ENCODE results near the gene NAXD. TPM values are rescaled to one million over a fixed set of nuclear protein-coding genes. Genes with fewer than 3 reads are reported as not detected.

NAXD gene
- total RNA-seq, 4 donors from 2014 or later: 12.9 to 37.8 (median 33.3) TPM

GRCh38 chr13:110650436-110650835 is 35.1 kb downstream of the NAXD start:
- H3K4me3 ChIP-seq: no peak overlapping the region
- 95% methylated on average over 11 of the region's 14 CpGs; no CpG with 5 or more reads in 1 of the 2 donors for WGBS, 2 donors (ENCODE audit: low coverage in 1 of 2)
- in situ Hi-C loops (cut with MboI; ENCODE audit: low pct_ligation_motif_present in 1 of 4, low pct_unique_long_range_greater_than_20kb in 1 of 4, low sequenced_read_pairs in 3 of 4): no loop called here

GRCh38 chr13:110651271-110651670 is 35.9 kb downstream of the NAXD start:
- 80 to 92% methylated on average over 3 to 14 of the region's 14 CpGs for WGBS, 2 donors (ENCODE audit: low coverage in 1 of 2)
- no peaks in the 10 kb centered on the region for H3K9me3 ChIP-seq
- in situ Hi-C loops (cut with MboI; ENCODE audit: low pct_ligation_motif_present in 1 of 4, low pct_unique_long_range_greater_than_20kb in 1 of 4, low sequenced_read_pairs in 3 of 4): no loop called here
- intact Hi-C loops (cut with DNase I; ENCODE audit: low total_unique reads): no loop called here
- H3K36me3 ChIP-seq: peaks cover 0 to 8% (median 0%) of the 10 kb centered on the region in 4 donors
- no peak for DNase-seq
- no peak overlapping the region for H3K27ac ChIP-seq
- no peak for TF ChIP-seq POLR2AphosphoS5 (IDR thresholded peaks at IDR 0.05)
- TF ChIP-seq CTCF (IDR thresholded peaks at IDR 0.05): no peak
- TF ChIP-seq EP300 (IDR thresholded peaks at IDR 0.05; ENCODE audit: low read depth): no peak
- no peak for TF ChIP-seq POLR2A (IDR thresholded peaks at IDR 0.05)
- H3K27me3 ChIP-seq: no peaks in the 10 kb centered on the region
- no peak overlapping the region for H3K4me3 ChIP-seq
- H3K4me1 ChIP-seq: no peaks in the 10 kb centered on the region

More at GRCh38 chr13:110650436-110650835, 35.1 kb downstream of the NAXD start:
- Histone ChIP-seq H3K9me3 (no peaks in the 10 kb centered on the region), H3K36me3 (peaks cover 0 to 8% (median 0%) of the 10 kb centered on the region in 4 donors), H3K27ac (no peak overlapping the region), H3K4me1 (no peaks in the 10 kb centered on the region), H3K27me3 (no peaks in the 10 kb centered on the region)
- intact Hi-C loops (cut with DNase I; ENCODE audit: low total_unique reads): no loop called here
- no peak for DNase-seq
- TF ChIP-seq POLR2A (IDR thresholded peaks at IDR 0.05): no peak
- TF ChIP-seq CTCF (IDR thresholded peaks at IDR 0.05): no peak
- TF ChIP-seq POLR2AphosphoS5 (IDR thresholded peaks at IDR 0.05): no peak
- no peak for TF ChIP-seq EP300 (IDR thresholded peaks at IDR 0.05; ENCODE audit: low read depth)

- in situ Hi-C loops (cut with MboI; ENCODE audit: low pct_ligation_motif_present in 1 of 4, low pct_unique_long_range_greater_than_20kb in 1 of 4, low sequenced_read_pairs in 3 of 4) (no loop called here), intact Hi-C loops (cut with DNase I; ENCODE audit: low total_unique reads) (no loop called here)
- 95% methylated on average over 16 of the region's 16 CpGs; no CpG with 5 or more reads in 1 of the 2 donors for WGBS, 2 donors (ENCODE audit: low coverage in 1 of 2)
- Histone ChIP-seq H3K27me3 (no peaks in the 10 kb centered on the region), H3K27ac (no peak overlapping the region), H3K4me3 (no peak overlapping the region), H3K36me3 (peaks cover 0 to 8% (median 0%) of the 10 kb centered on the region in 4 donors), H3K9me3 (no peaks in the 10 kb centered on the region), H3K4me1 (no peaks in the 10 kb centered on the region)
- DNase-seq: no peak
- TF ChIP-seq CTCF (IDR thresholded peaks at IDR 0.05) (no peak), EP300 (IDR thresholded peaks at IDR 0.05; ENCODE audit: low read depth) (no peak), POLR2A (IDR thresholded peaks at IDR 0.05) (no peak), POLR2AphosphoS5 (IDR thresholded peaks at IDR 0.05) (no peak)
Observed at GRCh38 chr13:110651726-110652230, 36.4 kb downstream of the NAXD start.

GRCh38 chr13:110652231-110652730 is 36.9 kb downstream of the NAXD start:
- DNase-seq: no peak
- in situ Hi-C loops (cut with MboI; ENCODE audit: low pct_ligation_motif_present in 1 of 4, low pct_unique_long_range_greater_than_20kb in 1 of 4, low sequenced_read_pairs in 3 of 4) (no loop called here), intact Hi-C loops (cut with DNase I; ENCODE audit: low total_unique reads) (no loop called here)
- Histone ChIP-seq H3K9me3 (no peaks in the 10 kb centered on the region), H3K4me3 (no peak overlapping the region), H3K27me3 (no peaks in the 10 kb centered on the region), H3K27ac (no peak overlapping the region), H3K4me1 (no peaks in the 10 kb centered on the region), H3K36me3 (peaks cover 0 to 8% (median 0%) of the 10 kb centered on the region in 4 donors)
- TF ChIP-seq POLR2A (IDR thresholded peaks at IDR 0.05) (no peak), POLR2AphosphoS5 (IDR thresholded peaks at IDR 0.05) (no peak), EP300 (IDR thresholded peaks at IDR 0.05; ENCODE audit: low read depth) (no peak), CTCF (IDR thresholded peaks at IDR 0.05) (no peak)
- 92 to 96% methylated on average over 4 to 9 of the region's 10 CpGs for WGBS, 2 donors (ENCODE audit: low coverage in 1 of 2)

Data from transverse colon (tissue), 4 donors.